ENCODE measurements around the gene TMEM178B.

DNA sequence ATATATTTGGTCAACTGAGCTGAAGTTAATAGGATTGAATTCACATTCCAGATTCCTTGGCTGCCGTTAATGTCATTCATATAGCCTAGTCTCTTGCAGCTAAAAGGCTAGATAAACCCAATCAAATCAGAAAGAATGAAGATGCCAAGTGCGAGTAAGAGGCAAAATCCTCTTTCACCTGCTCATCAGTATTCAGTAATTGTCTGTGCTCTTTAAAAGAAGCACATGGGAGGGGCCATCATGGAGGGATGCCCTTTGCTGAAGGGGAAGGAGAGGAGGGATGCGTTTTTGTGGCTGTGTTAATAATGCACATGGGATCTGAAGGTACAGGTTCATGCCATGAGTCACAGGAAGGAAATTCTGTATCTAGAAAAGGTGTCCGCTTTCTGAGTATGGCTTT lies 232.2 kb downstream of the TMEM178B start:
- TF ChIP-seq CTCF (conservative IDR thresholded peaks at IDR 0.05 in 1 of 2, IDR thresholded peaks at IDR 0.05 in 1 of 2; ENCODE audit: extremely low read depth in 1 of 2, insufficient read depth in 1 of 2, low read depth in 1 of 2, low read length in 2 of 2) (no peak), EZH2 (IDR thresholded peaks at IDR 0.05; ENCODE audit: borderline replicate concordance, low read length) (no peak)
